Epithelial cell of proximal tubule (primary cell): ENCODE measurements around the gene FBXO41. TPM values are rescaled to one million over a fixed set of nuclear protein-coding genes. Genes with fewer than 3 reads are reported as not detected.

Experiments
- DNase-seq: peaks from one replicate; pipeline ENCODE4 v3.0.0-alpha.2; 2011; ENCODE audit warnings: low read depth
- H3K4me3 ChIP-seq: 2 replicates; pipeline ENCODE4 v1.5.1; 2011; ENCODE audit warnings: low read depth, mild to moderate bottlenecking, low read length
- CTCF ChIP-seq: conservative IDR thresholded peaks from 2 replicates; pipeline ENCODE4 v1.5.1; 2012; ENCODE audit warnings: low read depth, mild to moderate bottlenecking, low read length
- total RNA-seq: library from RNA; depleted of rRNA; stranded (reverse); fragments of >200 nt; gene quantifications from 2 replicates; pipeline ENCODE4 v1.2.3, GENCODE V29; 2015

FBXO41 gene
- total RNA-seq, 1 donor from 2014 or later: 4.5 TPM

GRCh38 chr2:73262108-73262651, 22.1 kb downstream of the FBXO41 start:
- H3K4me3 ChIP-seq: no peak overlapping the region
- no peak for DNase-seq
- no peak for TF ChIP-seq CTCF

- TF ChIP-seq CTCF: peak; percentile 64
- no peak overlapping the region for H3K4me3 ChIP-seq
- DNase-seq: no peak
Measured at GRCh38 chr2:73260338-73260984, 23.8 kb downstream of the FBXO41 start.

GRCh38 chr2:73259704-73260337, 24.5 kb downstream of the FBXO41 start:
- DNase-seq: no peak
- no peak for TF ChIP-seq CTCF
- H3K4me3 ChIP-seq: no peak overlapping the region

- no peak for DNase-seq
- no peak for TF ChIP-seq CTCF
- no peak overlapping the region for H3K4me3 ChIP-seq
Measured at GRCh38 chr2:73259276-73259675, 25.0 kb downstream of the FBXO41 start.

GRCh38 chr2:73258913-73259215, 25.4 kb downstream of the FBXO41 start:
- no peak overlapping the region for H3K4me3 ChIP-seq
- no peak for DNase-seq
- no peak for TF ChIP-seq CTCF

- no peak for DNase-seq
- no peak overlapping the region for H3K4me3 ChIP-seq
- no peak for TF ChIP-seq CTCF
Measured at GRCh38 chr2:73258186-73258912, 25.9 kb downstream of the FBXO41 start.
